Measurements from ENCODE around the gene CDCA3.

GRCh38 chr12:6807170-6807569, 43.9 kb downstream of the CDCA3 start:
- TF ChIP-seq CTCF (conservative IDR thresholded peaks at IDR 0.05 in 1 of 2, IDR thresholded peaks at IDR 0.05 in 1 of 2; ENCODE audit: extremely low read depth in 1 of 2, insufficient read depth in 1 of 2, low read depth in 1 of 2, low read length in 2 of 2), result no peak
- TF ChIP-seq EZH2 (IDR thresholded peaks at IDR 0.05; ENCODE audit: borderline replicate concordance, low read length), result no peak

Data from mammary epithelial cell (primary cell).